IMR-90 (cell line): ENCODE measurements around the gene ULBP1.

Experiments used
- CEBPB ChIP-seq: IDR thresholded peaks from 2 replicates; pipeline ENCODE4 v1.6.1; 2012; ENCODE audit warnings: low read depth, low read length, improper control_type of control experiment
- CTCF ChIP-seq: conservative IDR thresholded peaks from 2 replicates; pipeline ENCODE4 v1.5.1; 2012; ENCODE audit warnings: mild to moderate bottlenecking, low read depth, low read length, improper control_type of control experiment
- POLR2A ChIP-seq: IDR thresholded peaks from 2 replicates; pipeline ENCODE4 v1.6.1; 2012; ENCODE audit warnings: mild to moderate bottlenecking, low read depth, low read length

GRCh38 chr6:149925253-149925973, 38.3 kb upstream of the ULBP1 start:
- TF ChIP-seq CTCF (no peak), POLR2A (no peak), CEBPB (no peak)
